B cell (primary cell): ENCODE data around the gene AFF3. TPM values are rescaled to one million over a fixed set of nuclear protein-coding genes. Genes with fewer than 3 reads are reported as not detected.

ENCODE experiments used
- ATAC-seq: fragments of 200-7000 bp; cut with Tn5 transposase; one replicate; pipeline ENCODE4 v1.10.0; 2021; ENCODE audit warnings: low read depth, mild to moderate bottlenecking, moderate number of reproducible peaks, moderate library complexity
- CTCF ChIA-PET: fragments of 350-600 bp; sonication (Branson Sonifier 250); formaldehyde crosslinking; loops from one replicate; lab custom pipeline; 2021; ENCODE audit warnings: antibody characterized with exemption, inconsistent platforms; lab: Charles Lee
- POLR2A ChIA-PET: fragments of 350-600 bp; sonication (Branson Sonifier 250); formaldehyde crosslinking; loops from one replicate; lab custom pipeline; 2021; ENCODE audit warnings: antibody characterized with exemption; lab: Charles Lee
- DNase-seq: peaks from one replicate; pipeline ENCODE4 v3.0.0; 2013
- H2AFZ ChIP-seq: 2 replicates; pipeline ENCODE4 v1.6.1; 2012; ENCODE audit warnings: mild to moderate bottlenecking, low read depth, low read length; ENCODE audit not compliant: insufficient read depth, poor library complexity, severe bottlenecking
- H3K27ac ChIP-seq, 2 donors: 1 replicate in 1 of 2; 2 replicates in 1 of 2; pipeline ENCODE4 v1.5.1; 2012 to 2013; ENCODE audit warnings: low read length in 2 of 2, mild to moderate bottlenecking in 2 of 2, moderate library complexity in 1 of 2
- H3K27me3 ChIP-seq, 4 experiments: fragments of 200-600 bp in 1 of 4; sonication (generic) in 1 of 4; replicated peaks in 1 of 4; 1 replicate in 2 of 4; 2 replicates in 2 of 4; pipeline versions ENCODE4 v1.6.1 to v1.7.0; 2013 to 2016; ENCODE audit warnings: low read length in 3 of 4, mild to moderate bottlenecking in 2 of 4, mixed read lengths in 1 of 4, moderate library complexity in 1 of 4; ENCODE audit not compliant: insufficient read depth in 4 of 4, control insufficient read depth in 3 of 4; ENCODE audit errors: control extremely low read depth in 1 of 4
- H3K36me3 ChIP-seq, 2 experiments: replicated peaks in 1 of 2; 1 replicate in 1 of 2; 2 replicates in 1 of 2; pipeline versions ENCODE4 v1.6.1 to v1.7.1; 2013; ENCODE audit warnings: low read length in 1 of 2; ENCODE audit not compliant: insufficient read depth in 2 of 2, control insufficient read depth in 1 of 2; ENCODE audit errors: control extremely low read depth in 1 of 2, extremely low read depth in 1 of 2
- H3K4me1 ChIP-seq, 2 donors: fragments of 200-600 bp in 1 of 2; sonication (generic) in 1 of 2; 1 replicate in 1 of 2; 2 replicates in 1 of 2; pipeline versions ENCODE4 v1.5.1 to v1.6.1; 2013 to 2017; ENCODE audit warnings: low read length in 2 of 2; ENCODE audit not compliant: control insufficient read depth in 2 of 2, insufficient read depth in 2 of 2
- H3K4me2 ChIP-seq: replicated peaks from 2 replicates; pipeline ENCODE3; 2012; ENCODE audit warnings: mild to moderate bottlenecking, low read depth, low read length; ENCODE audit not compliant: poor library complexity, severe bottlenecking
- H3K4me3 ChIP-seq, 5 experiments: fragments of 200-600 bp in 1 of 5; sonication (generic) in 1 of 5; 1 replicate in 3 of 5; 2 replicates in 2 of 5; pipeline versions ENCODE4 v1.5.1 to v1.7.0; 2011 to 2016; ENCODE audit warnings: low read length in 4 of 5, mild to moderate bottlenecking in 4 of 5, low read depth in 2 of 5, control low read depth in 1 of 5, moderate library complexity in 1 of 5; ENCODE audit not compliant: insufficient read depth in 1 of 5; ENCODE audit errors: control extremely low read depth in 1 of 5, extremely low read depth in 1 of 5
- H3K79me2 ChIP-seq: fragments of 200-600 bp; sonication (generic); one replicate; pipeline ENCODE4 v1.6.0; 2016; ENCODE audit warnings: low read length; ENCODE audit not compliant: control insufficient read depth, insufficient read depth
- H3K9ac ChIP-seq: fragments of 200-600 bp; sonication (generic); 2 replicates; pipeline ENCODE4 v1.6.1; 2017; ENCODE audit warnings: mild to moderate bottlenecking, low read length, moderate library complexity
- H3K9me3 ChIP-seq, 3 donors: one replicate each; pipeline versions ENCODE4 v1.6.1 to v1.7.1; 2013; ENCODE audit warnings: low read length in 2 of 3; ENCODE audit not compliant: control insufficient read depth in 2 of 3, insufficient read depth in 1 of 3; ENCODE audit errors: control extremely low read depth in 1 of 3
- H4K20me1 ChIP-seq: 2 replicates; pipeline ENCODE4 v1.6.0; 2012; ENCODE audit warnings: mild to moderate bottlenecking, low read length; ENCODE audit not compliant: insufficient read depth, control insufficient read depth, poor library complexity, severe bottlenecking
- H3K27ac Mint-ChIP-seq: one replicate; pipeline ENCODE4 v1.8.0; 2021; ENCODE audit warnings: mixed read lengths
- H3K27me3 Mint-ChIP-seq: one replicate; pipeline ENCODE4 v1.8.0; 2021; ENCODE audit warnings: mixed read lengths
- H3K4me1 Mint-ChIP-seq: one replicate; pipeline ENCODE4 v1.8.0; 2021; ENCODE audit warnings: mixed read lengths
- H3K4me3 Mint-ChIP-seq: one replicate; pipeline ENCODE4 v1.8.0; 2021; ENCODE audit warnings: mixed read lengths
- H3K9me3 Mint-ChIP-seq: one replicate; pipeline ENCODE4 v1.8.0; 2022; ENCODE audit warnings: mixed read lengths; ENCODE audit not compliant: insufficient read depth
- CTCF ChIP-seq: fragments of 200-600 bp; IDR thresholded peaks from one replicate; pipeline ENCODE4 v1.8.0; 2022; ENCODE audit warnings: antibody characterized with exemption, mild to moderate bottlenecking
- EZH2 ChIP-seq: IDR thresholded peaks from 2 replicates; pipeline ENCODE4 v1.6.1; 2012; ENCODE audit warnings: borderline replicate concordance, low read depth, mild to moderate bottlenecking, moderate library complexity, low read length; ENCODE audit not compliant: insufficient read depth, poor library complexity, severe bottlenecking
- WGBS: methylation state at CpG from one replicate; pipeline ENCODE4 v1.1.5; 2013; ENCODE audit warnings: missing lambda C conversion rate; ENCODE audit not compliant: insufficient coverage; 5-methylcytosine and 5-hydroxymethylcytosine counted together
- intact Hi-C: fragments of 100-400 bp; cut with micrococcal nuclease; formaldehyde crosslinking; loops from one replicate; pipeline ENCODE4 v1.10.0; 2022
- polyA plus RNA-seq: library from polyadenylated mRNA; depleted of rRNA; stranded (reverse); fragments of >200 nt; gene quantifications from 2 replicates; pipeline ENCODE4 v1.2.3, GENCODE V29; 2012
- total RNA-seq, 2 donors: library from RNA; stranded (reverse); fragments of 120-200 nt in 1 of 2; gene quantifications; 1 replicate in 1 of 2; 2 replicates in 1 of 2; pipeline versions ENCODE4 v1.2.3 to v1.2.4, GENCODE V29; 2013 to 2022

Gene AFF3
- total and polyA plus RNA-seq, 2 donors (not counting 1 experiment from before 2014, with no cell fraction given), result 117 to 830 TPM

DNA sequence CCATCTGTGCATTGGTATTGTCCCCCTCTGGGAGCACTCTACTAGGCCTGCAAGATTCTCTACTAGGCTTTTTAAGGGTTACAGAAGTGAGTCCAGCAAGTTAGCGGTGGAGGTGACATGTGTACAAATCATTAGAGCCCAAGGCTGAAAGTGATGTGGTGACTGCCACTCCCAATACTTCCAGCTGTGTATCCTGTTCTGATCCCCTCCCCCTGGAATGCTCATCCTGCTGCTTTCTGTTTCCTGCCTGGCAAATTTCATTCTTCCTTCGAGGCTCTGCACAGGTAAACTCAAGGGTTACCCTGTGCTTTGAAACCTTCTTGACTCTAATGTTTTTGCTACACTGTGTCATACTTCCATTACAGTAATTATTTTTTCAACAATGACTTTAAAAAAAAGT is 394.0 kb downstream of the AFF3 start:
- H3K4me1 Mint-ChIP-seq, result no peaks in the 10 kb centered on the region
- intact Hi-C loops, result no loop called here
- POLR2A ChIA-PET, result no interaction called here

DNA sequence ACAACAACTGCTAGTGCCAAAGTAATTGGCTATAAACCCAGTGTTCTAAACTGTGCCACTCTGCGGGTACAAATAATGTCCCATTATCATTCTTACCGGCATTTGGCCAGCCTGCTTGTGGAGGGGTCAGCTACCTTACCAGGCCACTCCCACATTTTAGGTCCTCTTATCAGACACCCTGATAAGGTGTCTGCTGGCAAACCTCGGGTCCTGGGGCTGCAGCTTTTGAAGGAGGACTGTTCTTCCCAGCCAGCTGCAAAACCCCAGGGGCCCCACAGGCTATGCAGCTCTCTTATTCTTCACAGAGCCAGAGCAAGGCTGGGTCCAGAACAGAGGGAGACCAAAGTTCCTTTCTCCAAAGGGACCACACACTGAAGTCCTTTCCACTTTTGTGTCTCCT is 394.5 kb downstream of the AFF3 start:
- intact Hi-C loops, result no loop called here
- H3K4me3 ChIP-seq, result no peak overlapping the region
- H3K9ac ChIP-seq, result no peak overlapping the region
- no peak overlapping the region for H3K27ac ChIP-seq
- Mint-ChIP-seq H3K27ac (no peak overlapping the region), H3K4me1 (no peaks in the 10 kb centered on the region), H3K27me3 (no peaks in the 10 kb centered on the region), H3K9me3 (no peaks in the 10 kb centered on the region), H3K4me3 (no peak overlapping the region)
- H3K4me2 ChIP-seq, result no peak overlapping the region
- DNase-seq (no peak), ATAC-seq (no peak)
- TF ChIP-seq CTCF, result no peak
- TF ChIP-seq EZH2, result no peak
- no peak overlapping the region for H2AFZ ChIP-seq
- 100% methylated on average over 3 of the region's 3 CpGs for WGBS
- H3K9me3 ChIP-seq, result no peaks in the 10 kb centered on the region
- no peaks in the 10 kb centered on the region for H3K4me1 ChIP-seq
- H3K27me3 ChIP-seq, result no peaks in the 10 kb centered on the region
- peaks cover 2% of the 10 kb centered on the region for H3K79me2 ChIP-seq
- ChIA-PET POLR2A (no interaction called here), CTCF (interaction anchor here (1.0 to 1.5 kb wide), 2 partner anchors 25 to 29 kb away, joined by 3 to 4 read pairs; no protein-coding TSS in a partner anchor)
- H4K20me1 ChIP-seq, result peaks cover 19% of the 10 kb centered on the region
- H3K36me3 ChIP-seq, result peaks cover 11 to 56% of the 10 kb centered on the region in 2 experiments

More for the DNA sequence above, 394.0 kb downstream of the AFF3 start:
- no peak overlapping the region for H3K27ac ChIP-seq
- H3K36me3 ChIP-seq, result peaks cover 11 to 53% of the 10 kb centered on the region in 2 experiments
- DNase-seq, result no peak
- Mint-ChIP-seq H3K4me3 (no peak overlapping the region), H3K9me3 (no peaks in the 10 kb centered on the region), H3K27ac (peak overlapping the region; percentile 15), H3K27me3 (no peaks in the 10 kb centered on the region)
- no CpG with 5 or more reads among the region's 2 CpGs for WGBS
- TF ChIP-seq EZH2, result no peak
- ATAC-seq, result no peak
- no peaks in the 10 kb centered on the region for H3K79me2 ChIP-seq
- H2AFZ ChIP-seq, result no peak overlapping the region
- H3K9me3 ChIP-seq, result no peaks in the 10 kb centered on the region
- CTCF ChIA-PET, result interaction anchor here (1.0 kb wide), 1 partner anchor 29 kb away, joined by 3 read pairs; no protein-coding TSS in a partner anchor
- H3K9ac ChIP-seq, result no peak overlapping the region
- no peak overlapping the region for H3K4me2 ChIP-seq
- H3K4me1 ChIP-seq, result no peaks in the 10 kb centered on the region
- no peaks in the 10 kb centered on the region for H3K27me3 ChIP-seq
- peaks cover 16% of the 10 kb centered on the region for H4K20me1 ChIP-seq
- H3K4me3 ChIP-seq, result no peak overlapping the region
